ENCODE data around the gene FMNL2.
"Not testable (repeated sequence)": the region's sequence is repeated elsewhere in the genome, so short reads cannot be mapped to it uniquely, and the experiment has no call there.

DNA sequence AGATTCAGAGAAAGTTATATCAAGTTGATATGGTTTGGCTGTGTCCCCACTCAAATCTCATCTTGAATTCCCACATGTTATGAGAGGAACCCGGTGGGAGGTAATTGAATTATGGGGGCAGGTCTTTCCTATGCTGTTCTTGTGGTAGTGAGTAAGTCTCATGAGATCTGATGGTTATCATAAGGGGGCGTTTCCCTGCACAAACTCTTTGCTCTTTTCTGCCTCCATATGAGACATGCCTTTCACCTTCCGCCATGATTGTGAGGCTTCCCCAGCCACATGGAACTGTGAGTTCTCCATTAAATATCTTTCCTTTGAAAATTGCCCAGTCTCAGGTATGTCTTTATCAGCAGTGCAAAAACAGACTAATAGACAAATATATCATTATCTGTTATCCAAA is 187.5 kb downstream of the FMNL2 start:
- TF ChIP-seq CTCF (IDR thresholded peaks at IDR 0.05; ENCODE audit: low read length); EZH2 (IDR thresholded peaks at IDR 0.05; ENCODE audit: borderline replicate concordance, low read length): not testable (repeated sequence)
